ENCODE measurements around the gene SPAG8.

- TF ChIP-seq CTCF (conservative IDR thresholded peaks at IDR 0.05 in 1 of 2, IDR thresholded peaks at IDR 0.05 in 1 of 2; ENCODE audit: extremely low read depth in 1 of 2, insufficient read depth in 1 of 2, low read depth in 1 of 2, low read length in 2 of 2) (no peak), EZH2 (IDR thresholded peaks at IDR 0.05; ENCODE audit: borderline replicate concordance, low read length) (no peak)
These were observed at the start of gene SPAG8 for GRCh38 chr9:35812025-35812602.

Data from mammary epithelial cell (primary cell).